ENCODE results near the gene MACROD2. TPM values are rescaled to one million over a fixed set of nuclear protein-coding genes. Genes with fewer than 3 reads are reported as not detected.
A peak's percentile ranks its signal among the peaks of the same experiment; 100 is the strongest.

Gene MACROD2
- total RNA-seq, 1 donor from 2014 or later, result 6.7 TPM

DNA sequence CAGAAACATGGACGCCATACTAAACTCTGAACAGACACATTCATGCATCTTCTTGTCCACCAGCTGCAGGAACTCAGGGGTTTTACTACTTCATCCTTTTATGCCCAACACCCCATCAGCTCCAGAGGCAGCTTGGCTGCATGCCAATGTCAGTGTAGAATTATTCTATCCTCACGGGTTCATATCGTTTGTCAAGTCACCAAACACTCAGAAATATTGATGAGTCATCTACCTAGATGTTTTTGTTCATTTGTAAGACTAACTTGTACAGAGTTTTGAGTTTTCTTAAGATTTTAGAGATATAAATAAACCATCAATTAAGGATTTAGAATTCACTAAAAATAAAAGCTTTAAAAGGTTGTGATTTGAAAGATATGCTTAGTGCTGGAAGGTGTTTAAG, 932.8 kb downstream of the MACROD2 start:
- H3K4me1 Mint-ChIP-seq (ENCODE audit: unreplicated experiment), result peaks cover 36% of the 10 kb centered on the region
- H3K9me3 Mint-ChIP-seq, result peaks cover 9% of the 10 kb centered on the region
- no peaks in the 10 kb centered on the region for H3K27me3 Mint-ChIP-seq
- H3K4me3 Mint-ChIP-seq, result peak overlapping the region; percentile 32
- DNase-seq (ENCODE audit: extremely low spot score, unreplicated experiment), result no peak
- TF ChIP-seq, protein P1, sequence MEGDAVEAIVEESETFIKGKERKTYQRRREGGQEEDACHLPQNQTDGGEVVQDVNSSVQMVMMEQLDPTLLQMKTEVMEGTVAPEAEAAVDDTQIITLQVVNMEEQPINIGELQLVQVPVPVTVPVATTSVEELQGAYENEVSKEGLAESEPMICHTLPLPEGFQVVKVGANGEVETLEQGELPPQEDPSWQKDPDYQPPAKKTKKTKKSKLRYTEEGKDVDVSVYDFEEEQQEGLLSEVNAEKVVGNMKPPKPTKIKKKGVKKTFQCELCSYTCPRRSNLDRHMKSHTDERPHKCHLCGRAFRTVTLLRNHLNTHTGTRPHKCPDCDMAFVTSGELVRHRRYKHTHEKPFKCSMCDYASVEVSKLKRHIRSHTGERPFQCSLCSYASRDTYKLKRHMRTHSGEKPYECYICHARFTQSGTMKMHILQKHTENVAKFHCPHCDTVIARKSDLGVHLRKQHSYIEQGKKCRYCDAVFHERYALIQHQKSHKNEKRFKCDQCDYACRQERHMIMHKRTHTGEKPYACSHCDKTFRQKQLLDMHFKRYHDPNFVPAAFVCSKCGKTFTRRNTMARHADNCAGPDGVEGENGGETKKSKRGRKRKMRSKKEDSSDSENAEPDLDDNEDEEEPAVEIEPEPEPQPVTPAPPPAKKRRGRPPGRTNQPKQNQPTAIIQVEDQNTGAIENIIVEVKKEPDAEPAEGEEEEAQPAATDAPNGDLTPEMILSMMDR (conservative IDR thresholded peaks at IDR 0.05), result no peak
- peak overlapping the region; percentile 79 for H3K27ac Mint-ChIP-seq
- peaks cover 13% of the 10 kb centered on the region for H3K36me3 Mint-ChIP-seq

DNA sequence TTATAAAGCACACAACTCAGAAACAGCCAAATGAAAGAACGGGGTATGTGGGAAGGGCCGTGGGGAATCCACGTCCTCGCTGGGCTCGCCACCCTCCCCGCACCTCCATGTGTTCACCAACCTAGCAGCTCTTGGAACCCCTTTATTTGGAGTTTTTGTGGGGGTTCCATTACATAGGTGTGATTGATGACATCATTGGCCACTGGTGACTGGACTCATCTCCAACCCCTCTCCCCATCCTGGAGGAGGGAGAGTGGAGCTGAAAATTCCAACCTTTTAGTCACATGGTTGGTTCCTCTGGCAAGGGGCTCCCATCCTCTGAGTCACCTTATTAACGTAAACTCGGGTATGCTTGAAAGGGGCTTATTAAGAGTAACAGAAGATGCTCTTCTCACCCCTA, 934.1 kb downstream of the MACROD2 start:
- H3K36me3 Mint-ChIP-seq, result peaks cover 13% of the 10 kb centered on the region
- TF ChIP-seq, protein P1 (conservative IDR thresholded peaks at IDR 0.05), result no peak
- no peaks in the 10 kb centered on the region for H3K27me3 Mint-ChIP-seq
- peaks cover 34% of the 10 kb centered on the region for H3K4me1 Mint-ChIP-seq (ENCODE audit: unreplicated experiment)
- no peak for DNase-seq (ENCODE audit: extremely low spot score, unreplicated experiment)
- H3K4me3 Mint-ChIP-seq, result no peak overlapping the region
- H3K9me3 Mint-ChIP-seq, result peaks cover 9% of the 10 kb centered on the region
- no peak overlapping the region for H3K27ac Mint-ChIP-seq

DNA sequence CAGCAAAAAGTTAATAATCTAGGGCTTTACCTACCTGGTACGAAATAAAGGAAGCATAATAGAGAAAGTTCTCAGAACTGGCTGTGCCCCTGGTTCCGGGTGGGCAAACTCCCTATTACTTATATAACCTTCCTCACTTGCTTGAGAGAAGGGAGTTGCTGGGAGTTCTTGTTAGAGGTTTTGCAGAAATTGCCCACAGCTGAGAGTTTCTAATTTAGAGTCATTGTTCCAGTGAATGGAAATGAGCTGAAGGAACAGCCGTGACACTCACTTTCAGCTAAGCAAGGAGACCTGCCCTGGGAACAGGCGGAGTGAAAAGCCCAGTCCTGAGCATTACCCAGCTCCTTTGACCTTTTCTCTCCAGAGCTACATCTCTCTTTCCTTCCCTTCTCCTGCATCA, 936.7 kb downstream of the MACROD2 start:
- Mint-ChIP-seq H3K4me3 (no peak overlapping the region), H3K36me3 (peaks cover 12% of the 10 kb centered on the region)

DNA sequence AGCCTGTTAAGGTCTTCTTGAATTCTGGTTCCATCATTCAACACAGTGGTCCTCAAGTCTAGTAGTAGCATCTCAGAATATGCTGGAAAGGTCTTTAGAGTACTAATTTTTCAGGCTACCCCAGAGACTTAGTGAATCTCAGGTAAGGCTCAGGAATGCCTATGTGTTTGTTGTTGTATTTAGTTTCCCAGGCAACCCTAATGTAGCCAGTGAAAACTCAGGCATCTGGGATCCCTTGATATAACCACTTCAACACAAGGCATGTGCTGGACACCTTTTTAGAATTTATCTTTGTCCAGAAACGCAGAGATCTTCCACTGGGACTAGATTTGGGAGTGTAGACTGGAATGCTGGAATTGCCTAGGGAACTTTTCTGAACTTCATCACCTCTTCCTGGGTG, 940.0 kb downstream of the MACROD2 start:
- Mint-ChIP-seq H3K9me3 (peaks cover 19% of the 10 kb centered on the region), H3K4me3 (no peak overlapping the region), H3K36me3 (peaks cover under 1% of the 10 kb centered on the region), H3K27ac (no peak overlapping the region), H3K4me1 (ENCODE audit: unreplicated experiment) (peaks cover 11% of the 10 kb centered on the region), H3K27me3 (no peaks in the 10 kb centered on the region)
- no peak for DNase-seq (ENCODE audit: extremely low spot score, unreplicated experiment)
- TF ChIP-seq, protein P1 (conservative IDR thresholded peaks at IDR 0.05), result no peak

More for the DNA sequence above, 936.7 kb downstream of the MACROD2 start:
- Mint-ChIP-seq H3K4me1 (ENCODE audit: unreplicated experiment) (peaks cover 27% of the 10 kb centered on the region), H3K27ac (no peak overlapping the region), H3K9me3 (peaks cover 19% of the 10 kb centered on the region), H3K27me3 (no peaks in the 10 kb centered on the region)
- TF ChIP-seq, protein P1 (conservative IDR thresholded peaks at IDR 0.05), result no peak
- no peak for DNase-seq (ENCODE audit: extremely low spot score, unreplicated experiment)

DNA sequence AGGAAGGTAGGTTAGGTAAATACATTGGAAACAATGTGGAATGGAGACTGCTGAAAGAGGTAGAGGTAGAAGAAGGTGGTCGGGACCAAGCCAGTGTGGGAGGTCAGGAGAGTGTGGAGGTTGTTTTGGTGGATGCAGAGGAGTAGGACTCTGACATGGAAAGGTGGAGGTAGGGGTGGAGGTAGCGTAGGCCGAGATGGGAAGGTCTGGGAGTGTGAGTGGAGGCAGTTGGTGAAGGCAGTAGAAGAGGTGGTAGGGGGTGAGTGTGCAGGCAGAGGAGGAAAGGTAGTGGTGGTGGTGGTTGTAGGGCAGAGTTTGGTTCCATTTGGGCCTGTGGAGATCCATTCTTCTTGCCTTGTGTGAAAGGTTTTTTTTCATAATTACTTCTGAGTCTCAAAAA, 941.7 kb downstream of the MACROD2 start:
- H3K27ac Mint-ChIP-seq, result no peak overlapping the region
- peaks cover 30% of the 10 kb centered on the region for H3K9me3 Mint-ChIP-seq
- H3K4me3 Mint-ChIP-seq, result no peak overlapping the region
- peaks cover 11% of the 10 kb centered on the region for H3K4me1 Mint-ChIP-seq (ENCODE audit: unreplicated experiment)
- H3K27me3 Mint-ChIP-seq, result no peaks in the 10 kb centered on the region
- TF ChIP-seq, protein P1 (conservative IDR thresholded peaks at IDR 0.05), result no peak
- H3K36me3 Mint-ChIP-seq, result peaks cover 8% of the 10 kb centered on the region
- no peak for DNase-seq (ENCODE audit: extremely low spot score, unreplicated experiment)

DNA sequence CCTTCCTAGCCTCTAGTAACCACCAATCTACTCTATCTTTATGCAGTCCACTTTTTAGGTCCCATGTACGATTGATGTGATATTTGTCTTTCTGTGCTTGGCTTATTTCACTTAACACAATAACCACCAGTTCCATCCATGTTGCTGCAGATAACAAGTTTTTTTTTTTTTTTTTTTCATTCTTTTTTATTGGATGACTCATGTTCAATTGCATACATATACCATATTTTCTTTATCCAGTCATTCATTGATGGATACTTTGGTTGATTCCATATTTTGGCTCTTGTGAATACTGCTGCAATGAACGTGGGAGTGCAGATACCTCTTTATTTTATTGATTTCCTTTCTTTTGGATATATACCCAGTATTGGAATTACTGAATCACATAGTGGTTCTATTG, 942.5 kb downstream of the MACROD2 start:
- H3K27ac Mint-ChIP-seq, result no peak overlapping the region
- peaks cover 30% of the 10 kb centered on the region for H3K9me3 Mint-ChIP-seq
- H3K27me3 Mint-ChIP-seq, result no peaks in the 10 kb centered on the region

More for the DNA sequence above, 942.5 kb downstream of the MACROD2 start:
- H3K4me1 Mint-ChIP-seq (ENCODE audit: unreplicated experiment), result peaks cover 18% of the 10 kb centered on the region
- H3K4me3 Mint-ChIP-seq, result no peak overlapping the region
- peaks cover 8% of the 10 kb centered on the region for H3K36me3 Mint-ChIP-seq
- no peak for DNase-seq (ENCODE audit: extremely low spot score, unreplicated experiment)
- TF ChIP-seq, protein P1 (conservative IDR thresholded peaks at IDR 0.05), result no peak
